Measurements from ENCODE around the gene FILIP1L.
A peak's percentile ranks its signal among the peaks of the same experiment; 100 is the strongest.

The FILIP1L gene

DNA sequence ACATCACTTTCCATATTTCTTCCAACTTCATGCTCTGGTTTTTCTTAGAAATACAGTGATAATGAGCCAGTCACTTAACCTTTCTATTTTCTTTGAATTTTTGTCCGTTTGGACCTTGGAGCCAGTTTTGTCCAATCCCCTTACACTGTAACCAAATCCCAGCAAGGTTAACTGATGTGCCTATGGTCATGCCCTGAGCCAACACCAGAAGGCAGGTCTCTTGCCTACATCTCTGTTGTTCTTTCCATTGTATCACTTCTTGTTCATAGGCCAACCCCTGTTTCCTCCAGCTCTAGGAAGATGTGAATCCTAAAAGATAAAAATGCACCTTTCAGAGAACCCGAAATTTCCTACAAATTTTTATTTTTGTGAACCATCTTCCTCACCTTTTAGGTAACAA is 174.0 kb downstream of the FILIP1L start:
- H3K4me3 ChIP-seq (ENCODE audit: low read length): no peak overlapping the region
- DNase-seq (ENCODE audit: low read depth): no peak
- TF ChIP-seq, protein P1, sequence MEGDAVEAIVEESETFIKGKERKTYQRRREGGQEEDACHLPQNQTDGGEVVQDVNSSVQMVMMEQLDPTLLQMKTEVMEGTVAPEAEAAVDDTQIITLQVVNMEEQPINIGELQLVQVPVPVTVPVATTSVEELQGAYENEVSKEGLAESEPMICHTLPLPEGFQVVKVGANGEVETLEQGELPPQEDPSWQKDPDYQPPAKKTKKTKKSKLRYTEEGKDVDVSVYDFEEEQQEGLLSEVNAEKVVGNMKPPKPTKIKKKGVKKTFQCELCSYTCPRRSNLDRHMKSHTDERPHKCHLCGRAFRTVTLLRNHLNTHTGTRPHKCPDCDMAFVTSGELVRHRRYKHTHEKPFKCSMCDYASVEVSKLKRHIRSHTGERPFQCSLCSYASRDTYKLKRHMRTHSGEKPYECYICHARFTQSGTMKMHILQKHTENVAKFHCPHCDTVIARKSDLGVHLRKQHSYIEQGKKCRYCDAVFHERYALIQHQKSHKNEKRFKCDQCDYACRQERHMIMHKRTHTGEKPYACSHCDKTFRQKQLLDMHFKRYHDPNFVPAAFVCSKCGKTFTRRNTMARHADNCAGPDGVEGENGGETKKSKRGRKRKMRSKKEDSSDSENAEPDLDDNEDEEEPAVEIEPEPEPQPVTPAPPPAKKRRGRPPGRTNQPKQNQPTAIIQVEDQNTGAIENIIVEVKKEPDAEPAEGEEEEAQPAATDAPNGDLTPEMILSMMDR (conservative IDR thresholded peaks at IDR 0.05; ENCODE audit: low read depth, low read length): no peak

DNA sequence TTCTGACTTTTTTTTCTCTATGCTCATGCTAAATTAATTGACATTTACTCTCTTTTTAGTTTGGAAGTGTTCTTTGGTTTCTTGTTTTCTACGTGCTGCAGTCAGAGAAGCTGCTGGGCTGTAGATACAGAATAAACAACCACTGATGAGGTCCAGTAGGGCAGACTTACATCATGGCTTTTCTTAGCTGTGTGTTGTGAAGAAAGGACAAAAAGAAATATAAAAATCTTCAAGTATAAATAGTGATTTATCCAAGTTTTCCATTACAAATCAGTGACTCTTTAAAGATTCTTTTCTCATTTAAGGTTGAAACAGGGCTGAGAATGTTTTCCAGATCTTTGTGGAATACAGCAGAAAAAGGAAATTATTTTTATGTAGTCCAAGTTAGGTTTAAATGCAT is 174.4 kb downstream of the FILIP1L start:
- no peak overlapping the region for H3K4me3 ChIP-seq (ENCODE audit: low read length)
- no peak for DNase-seq (ENCODE audit: low read depth)
- TF ChIP-seq, protein P1 (conservative IDR thresholded peaks at IDR 0.05; ENCODE audit: low read depth, low read length): no peak

DNA sequence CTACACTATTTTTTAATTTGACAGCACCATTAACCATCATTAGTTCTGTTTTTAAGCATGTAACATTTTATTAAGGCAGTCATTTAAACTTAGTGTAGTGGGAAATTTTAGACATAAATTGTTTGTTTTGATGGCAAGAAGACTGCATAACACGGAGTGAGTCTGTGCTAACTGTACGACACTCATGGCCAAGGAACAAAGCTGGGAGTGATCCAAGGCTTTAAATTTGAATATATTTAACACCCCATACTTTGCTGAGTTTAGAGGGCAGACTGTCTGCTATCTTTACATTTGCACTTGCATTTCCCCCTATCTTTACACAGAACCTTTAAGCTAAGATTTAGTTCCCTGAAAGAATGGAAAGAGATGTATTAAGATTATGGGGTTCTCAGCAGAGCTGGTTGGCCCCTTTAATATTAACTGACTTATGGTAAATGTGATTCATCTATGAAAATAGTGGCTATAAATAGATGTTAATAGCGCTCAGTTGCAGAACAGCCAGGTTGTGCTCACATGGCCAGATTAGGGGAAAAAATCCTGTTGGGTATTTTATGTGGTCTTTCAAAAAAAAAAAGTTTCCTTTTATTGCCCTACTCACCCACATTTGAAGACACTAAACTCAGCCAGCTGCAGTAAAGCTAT is 175.9 kb downstream of the FILIP1L start:
- TF ChIP-seq, protein P1 (conservative IDR thresholded peaks at IDR 0.05; ENCODE audit: low read depth, low read length): no peak
- peak; percentile 72 for DNase-seq (ENCODE audit: low read depth)
- no peak overlapping the region for H3K4me3 ChIP-seq (ENCODE audit: low read length)

DNA sequence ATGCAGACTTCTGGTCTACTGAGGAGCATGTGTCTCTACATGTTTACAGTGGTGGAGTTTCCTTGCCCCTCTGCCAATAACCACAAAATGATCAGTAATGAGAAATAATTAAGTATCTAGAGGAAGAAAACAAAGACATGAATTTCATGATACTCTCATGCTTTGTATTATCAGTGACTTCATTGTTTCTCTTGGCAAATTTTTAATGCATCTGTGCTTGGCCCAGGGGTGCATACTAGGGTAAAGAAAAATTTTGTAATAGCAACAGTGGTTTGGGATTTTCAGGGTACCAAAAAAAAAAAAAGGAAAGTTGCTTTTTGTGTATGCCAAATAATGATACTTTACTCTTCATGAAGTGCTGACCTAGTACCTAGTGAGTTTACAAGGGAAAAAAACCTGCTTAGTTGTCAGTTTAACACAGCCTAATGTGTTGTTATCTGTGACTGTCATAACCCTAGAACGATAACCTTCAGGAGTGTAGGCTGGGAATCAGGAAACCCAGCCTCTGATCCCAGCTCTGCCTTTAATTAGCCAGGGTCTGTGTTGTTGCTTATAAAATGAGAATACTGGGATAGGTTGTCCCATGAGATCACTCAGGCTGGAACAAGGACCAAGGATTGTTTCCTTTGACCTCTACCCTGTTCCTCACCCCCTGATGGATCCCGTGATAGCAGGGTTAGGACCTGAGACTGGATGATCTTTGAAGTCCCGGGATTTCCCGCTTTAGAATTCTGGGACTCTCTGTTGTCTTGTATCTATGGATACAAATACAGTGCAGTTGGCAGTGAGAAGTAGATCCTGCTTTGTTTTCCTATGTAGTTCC is 179.1 kb downstream of the FILIP1L start:
- no peak for DNase-seq (ENCODE audit: low read depth)
- H3K4me3 ChIP-seq (ENCODE audit: low read length): no peak overlapping the region
- TF ChIP-seq, protein P1 (conservative IDR thresholded peaks at IDR 0.05; ENCODE audit: low read depth, low read length): no peak

DNA sequence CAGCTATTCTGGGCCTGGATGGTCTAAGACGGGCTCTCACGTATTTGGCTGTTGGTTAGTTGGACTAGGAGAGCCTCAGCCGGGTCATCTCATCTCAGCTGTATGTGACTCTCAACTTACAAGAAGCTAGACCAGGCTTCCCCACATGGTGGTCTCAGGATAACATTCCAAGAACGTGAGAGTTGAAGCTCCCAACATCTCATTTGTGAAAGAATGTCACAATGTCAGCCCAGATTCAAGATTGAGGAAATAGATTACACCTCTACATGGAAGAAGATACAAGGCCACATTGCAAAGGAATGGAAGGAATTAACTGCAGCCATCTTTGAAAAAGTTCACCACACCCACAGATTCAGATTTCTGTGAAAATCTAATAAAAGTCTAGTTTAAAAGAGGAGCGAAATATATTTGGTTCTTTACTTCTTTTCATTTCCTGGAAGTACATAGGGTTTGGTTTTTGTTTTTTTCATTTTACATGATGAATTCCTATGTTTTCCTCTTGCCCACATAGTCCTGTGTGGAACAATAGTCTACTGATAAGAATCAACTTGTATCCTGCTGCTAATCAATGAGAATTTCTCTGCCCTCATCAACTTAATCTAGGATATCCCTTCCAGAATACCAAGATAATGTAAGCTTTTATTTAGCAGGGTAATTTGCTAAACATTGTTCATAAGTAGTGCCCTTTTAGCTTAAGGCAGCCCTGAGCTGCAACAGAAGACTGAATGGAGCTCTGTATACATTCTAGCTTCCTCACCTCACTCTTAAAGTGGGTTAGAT is 180.1 kb downstream of the FILIP1L start:
- no peak for DNase-seq (ENCODE audit: low read depth)
- H3K4me3 ChIP-seq (ENCODE audit: low read length): no peak overlapping the region
- TF ChIP-seq, protein P1 (conservative IDR thresholded peaks at IDR 0.05; ENCODE audit: low read depth, low read length): no peak

DNA sequence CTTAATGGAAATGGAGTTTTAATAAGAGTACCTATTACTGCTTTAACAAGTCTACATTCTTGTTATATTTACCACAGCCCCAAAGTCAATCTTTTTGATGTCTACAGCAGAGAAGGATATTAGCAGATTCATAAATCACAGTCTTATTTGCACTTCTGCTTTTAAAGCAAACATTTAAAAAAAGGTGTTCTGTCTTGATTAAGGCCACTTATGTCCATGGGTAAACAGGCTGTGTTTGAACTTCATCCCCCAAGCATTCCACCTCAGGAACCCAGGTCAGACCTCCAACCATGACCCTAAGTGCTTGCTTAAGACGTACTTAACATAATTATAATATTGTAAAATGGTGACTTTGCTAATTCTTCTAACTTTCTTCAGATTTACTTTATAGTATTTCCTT is 183.2 kb downstream of the FILIP1L start:
- DNase-seq (ENCODE audit: low read depth): no peak
- TF ChIP-seq, protein P1 (conservative IDR thresholded peaks at IDR 0.05; ENCODE audit: low read depth, low read length): no peak
- H3K4me3 ChIP-seq (ENCODE audit: low read length): no peak overlapping the region

All from retinal pigment epithelial cell (primary cell).